HCT116 (cell line): ENCODE results near the gene HRK. TPM values are rescaled to one million over a fixed set of nuclear protein-coding genes. Genes with fewer than 3 reads are reported as not detected.

Experiments
- ATAC-seq: fragments of 200-7000 bp; cut with Tn5 transposase; 2 replicates; pipeline ENCODE4 v1.9.1; 2020; ENCODE audit warnings: mild to moderate bottlenecking, moderate library complexity
- BruUV-seq: library from RNA; stranded (reverse); fragments of 400-500 nt; replicated peaks from 2 replicates; lab custom pipeline; 2021; lab: Mats Ljungman, UMichigan
- CTCF ChIA-PET: fragments of 300-600 bp; sonication (Branson Sonifier 250); formaldehyde crosslinking; loops from one replicate; lab custom pipeline; 2021; ENCODE audit warnings: antibody characterized with exemption; lab: Charles Lee
- POLR2A ChIA-PET: fragments of 300-600, 350-600 bp; sonication (Branson Sonifier 250); formaldehyde crosslinking; loops from one replicate; lab custom pipeline; 2021; ENCODE audit warnings: antibody characterized with exemption; lab: Charles Lee
- RAD21 ChIA-PET, 2 experiments: fragments of 300-600 bp; sonication (Branson Sonifier 250); formaldehyde crosslinking; loops; one replicate each; lab custom pipeline; 2023; ENCODE audit warnings: low total read pairs in 2 of 2; ENCODE audit not compliant: uncharacterized antibody in 2 of 2, unreplicated experiment in 2 of 2, low non-redundant PET in 1 of 2; lab: Charles Lee
- DNase-seq: peaks from one replicate; pipeline ENCODE4 v3.0.0-alpha.2; 2010; ENCODE audit warnings: low read depth, low spot score
- H2AFZ ChIP-seq: fragments of 200-600 bp; shearing (Covaris generic), sonication (generic); 2 replicates; pipeline ENCODE4 v1.6.1; 2017; ENCODE audit warnings: low read depth, mixed run types, mixed read lengths, antibody characterized with exemption, low read length; ENCODE audit not compliant: poor library complexity, severe bottlenecking
- H3K27ac ChIP-seq: 2 replicates; pipeline ENCODE4 v1.5.1; 2012; ENCODE audit warnings: low read depth, low read length
- H3K27me3 ChIP-seq: fragments of 200-600 bp; sonication (generic); 2 replicates; pipeline ENCODE4 v1.6.1; 2016; ENCODE audit warnings: mixed run types, low read length, mixed read lengths; ENCODE audit not compliant: insufficient read depth
- H3K36me3 ChIP-seq, 2 experiments: fragments of 200-500 bp in 1 of 2; fragments of 200-600 bp in 1 of 2; sonication (Bioruptor generic) in 1 of 2; sonication (generic) in 1 of 2; 2 replicates each; pipeline versions ENCODE4 v1.5.1 to v1.6.1; 2014 to 2016; ENCODE audit warnings: low read length in 2 of 2, inconsistent platforms in 1 of 2, mixed read lengths in 1 of 2, mixed run types in 1 of 2; ENCODE audit not compliant: insufficient read depth in 2 of 2, control insufficient read depth in 1 of 2
- H3K4me1 ChIP-seq, 2 experiments: fragments of 200-600 bp in 1 of 2; sonication (generic) in 1 of 2; 2 replicates each; pipeline versions ENCODE4 v1.5.1 to v1.6.1; 2012 to 2017; ENCODE audit warnings: low read length in 2 of 2, inconsistent platforms in 1 of 2, mild to moderate bottlenecking in 1 of 2, mixed read lengths in 1 of 2, mixed run types in 1 of 2, moderate library complexity in 1 of 2; ENCODE audit not compliant: insufficient read depth in 2 of 2, control insufficient read depth in 1 of 2
- H3K4me2 ChIP-seq: fragments of 200-600 bp; sonication (generic); 2 replicates; pipeline ENCODE4 v1.6.1; 2017; ENCODE audit warnings: mixed run types, low read length, mixed read lengths
- H3K4me3 ChIP-seq, 2 experiments: fragments of 200-600 bp in 1 of 2; sonication (generic) in 1 of 2; replicated peaks in 1 of 2; 2 replicates each; pipeline ENCODE4 v1.5.1; 2011 to 2016; ENCODE audit warnings: low read length in 2 of 2, control low read depth in 1 of 2, low read depth in 1 of 2, mild to moderate bottlenecking in 1 of 2, mixed read lengths in 1 of 2, mixed run types in 1 of 2
- H3K79me2 ChIP-seq: fragments of 200-600 bp; sonication (generic); 2 replicates; pipeline ENCODE4 v1.6.1; 2017; ENCODE audit warnings: mild to moderate bottlenecking, mixed run types, low read length, moderate library complexity, mixed read lengths; ENCODE audit not compliant: insufficient read depth
- H3K9ac ChIP-seq: fragments of 200-600 bp; sonication (generic); 2 replicates; pipeline ENCODE4 v1.6.1; 2016; ENCODE audit warnings: low read length, mixed read lengths
- H3K9me2 ChIP-seq: fragments of 200-600 bp; sonication (generic), shearing (Covaris generic); 2 replicates; pipeline ENCODE4 v1.6.1; 2017; ENCODE audit warnings: mixed run types, mild to moderate bottlenecking, moderate library complexity; ENCODE audit not compliant: insufficient read depth
- H3K9me3 ChIP-seq, 2 experiments: fragments of 200-500 bp in 1 of 2; fragments of 200-600 bp in 1 of 2; sonication (Bioruptor generic) in 1 of 2; sonication (generic) in 1 of 2; 2 replicates each; pipeline ENCODE4 v1.6.1; 2014 to 2017; ENCODE audit warnings: low read length in 2 of 2, mixed read lengths in 2 of 2, inconsistent platforms in 1 of 2, low read depth in 1 of 2, mild to moderate bottlenecking in 1 of 2, mixed run types in 1 of 2, moderate library complexity in 1 of 2; ENCODE audit not compliant: control insufficient read depth in 1 of 2, insufficient read depth in 1 of 2
- H4K20me1 ChIP-seq: fragments of 200-600 bp; sonication (generic), shearing (Covaris generic); 2 replicates; pipeline ENCODE4 v1.6.1; 2017; ENCODE audit warnings: mixed run types, mild to moderate bottlenecking, moderate library complexity; ENCODE audit not compliant: insufficient read depth
- CBX3 ChIP-seq: IDR thresholded peaks from 2 replicates; pipeline ENCODE4 v1.6.1; 2012; ENCODE audit warnings: low read depth
- CTCF ChIP-seq, 3 experiments: fragments of 200-600 bp in 1 of 3; sonication (generic) in 1 of 3; IDR thresholded peaks in 2 of 3; conservative IDR thresholded peaks in 1 of 3; 2 replicates each; pipeline ENCODE4 v1.5.1; 2012 to 2017; ENCODE audit warnings: low read depth in 2 of 3, low read length in 2 of 3, antibody characterized with exemption in 1 of 3, borderline replicate concordance in 1 of 3, control low read depth in 1 of 3, mild to moderate bottlenecking in 1 of 3, mixed read lengths in 1 of 3, mixed run types in 1 of 3, moderate library complexity in 1 of 3; ENCODE audit not compliant: insufficient read depth in 1 of 3
- ELF1 ChIP-seq: IDR thresholded peaks from 2 replicates; pipeline ENCODE4 v1.6.1; 2012; ENCODE audit warnings: low read depth, borderline replicate concordance
- EZH2 ChIP-seq: fragments of 200-600 bp; sonication (generic); IDR thresholded peaks from 2 replicates; pipeline ENCODE4 v1.6.1; 2017; ENCODE audit warnings: antibody characterized with exemption, mixed run types
- FOSL1 ChIP-seq: IDR thresholded peaks from 2 replicates; pipeline ENCODE4 v1.6.1; 2012; ENCODE audit warnings: low read depth
- JUND ChIP-seq: IDR thresholded peaks from 2 replicates; pipeline ENCODE4 v1.6.1; 2012
- MAX ChIP-seq: IDR thresholded peaks from 2 replicates; pipeline ENCODE4 v1.6.1; 2012
- POLR2A ChIP-seq: IDR thresholded peaks from 2 replicates; pipeline ENCODE4 v1.7.0; 2011; ENCODE audit warnings: borderline replicate concordance; ENCODE audit not compliant: insufficient read depth, insufficient read length; ENCODE audit errors: extremely low read depth
- RAD21 ChIP-seq: IDR thresholded peaks from 2 replicates; pipeline ENCODE4 v1.6.1; 2012; ENCODE audit warnings: low read depth, mild to moderate bottlenecking
- SIN3A ChIP-seq: IDR thresholded peaks from 2 replicates; pipeline ENCODE4 v1.6.1; 2012; ENCODE audit warnings: low read depth
- YY1 ChIP-seq: IDR thresholded peaks from 2 replicates; pipeline ENCODE4 v1.6.1; 2011; ENCODE audit warnings: low read length, low read depth, moderate library complexity, mild to moderate bottlenecking; ENCODE audit not compliant: insufficient replicate concordance; ENCODE audit errors: extremely low read depth
- ZBTB33 ChIP-seq: IDR thresholded peaks from 2 replicates; pipeline ENCODE4 v1.6.1; 2011; ENCODE audit warnings: mild to moderate bottlenecking, low read length, moderate library complexity; ENCODE audit not compliant: insufficient replicate concordance; ENCODE audit errors: extremely low read depth
- intact Hi-C: fragments of 100-400 bp; cut with micrococcal nuclease; formaldehyde crosslinking; loops from 2 replicates; pipeline ENCODE4 v1.10.0; 2022
- total RNA-seq: library from RNA; stranded (reverse); gene quantifications from one replicate; pipeline ENCODE4 v1.2.1, GENCODE V29; 2021; ENCODE audit not compliant: unreplicated experiment

The HRK gene
- total RNA-seq, 1 experiment from 2014 or later = 4.3 TPM

GRCh38 chr12:116849216-116849615 is 32.0 kb downstream of the HRK start:
- ChIA-PET CTCF (no interaction called here), RAD21 (no interaction called here), POLR2A (no interaction called here)
- no peak for ATAC-seq
- Histone ChIP-seq H3K9me2 (no peaks in the 10 kb centered on the region), H3K79me2 (no peaks in the 10 kb centered on the region), H3K27ac (no peak overlapping the region), H3K9ac (no peak overlapping the region), H3K4me3 (no peak overlapping the region), H3K9me3 (no peaks in the 10 kb centered on the region), H3K27me3 (no peaks in the 10 kb centered on the region), H3K36me3 (no peaks in the 10 kb centered on the region), H3K4me1 (no peaks in the 10 kb centered on the region), H3K4me2 (no peak overlapping the region), H4K20me1 (no peaks in the 10 kb centered on the region), H2AFZ (no peak overlapping the region)
- no peak for DNase-seq
- intact Hi-C loops = no loop called here
- TF ChIP-seq YY1 (no peak), RAD21 (no peak), POLR2A (no peak)
- no TSS peak for BruUV-seq

- Histone ChIP-seq H3K4me2 (no peak overlapping the region), H3K27ac (no peak overlapping the region), H3K79me2 (no peaks in the 10 kb centered on the region), H3K36me3 (no peaks in the 10 kb centered on the region), H3K27me3 (no peaks in the 10 kb centered on the region), H2AFZ (no peak overlapping the region), H4K20me1 (no peaks in the 10 kb centered on the region), H3K4me1 (no peaks in the 10 kb centered on the region), H3K9me3 (no peaks in the 10 kb centered on the region), H3K4me3 (no peak overlapping the region), H3K9me2 (no peaks in the 10 kb centered on the region), H3K9ac (no peak overlapping the region)
- DNase-seq (no peak), ATAC-seq (no peak)
- ChIA-PET POLR2A (no interaction called here), RAD21 (no interaction called here), CTCF (no interaction called here)
- BruUV-seq = no TSS peak
- TF ChIP-seq CBX3 = no peak
- no peak for TF ChIP-seq JUND
- TF ChIP-seq CTCF (IDR thresholded peaks at IDR 0.05 in 2 of 3, conservative IDR thresholded peaks at IDR 0.05 in 1 of 3; ENCODE audit: borderline replicate concordance in 1 of 3, insufficient read depth in 1 of 3, low read depth in 2 of 3, low read length in 2 of 3) = no peak
- TF ChIP-seq ELF1 = no peak
- TF ChIP-seq POLR2A = no peak
- TF ChIP-seq FOSL1 = no peak
- TF ChIP-seq MAX = no peak
- TF ChIP-seq EZH2 = no peak
- TF ChIP-seq SIN3A = no peak
- no peak for TF ChIP-seq ZBTB33
- no peak for TF ChIP-seq YY1
- intact Hi-C loops = no loop called here
Observed at GRCh38 chr12:116843085-116843484, 38.2 kb downstream of the HRK start.
